OCI-LY1 (cell line): Measurements from ENCODE around the gene FAXC.

Source experiments
- H2AFZ ChIP-seq: fragments of 200-600 bp; sonication (generic), shearing (Covaris generic); 2 replicates; pipeline ENCODE4 v1.6.0; 2014; ENCODE audit warnings: antibody characterized with exemption, mild to moderate bottlenecking, low read length
- H3F3A ChIP-seq: fragments of 200-600 bp; sonication (generic), shearing (Covaris generic); 2 replicates; pipeline ENCODE4 v1.6.0; 2014; ENCODE audit warnings: mild to moderate bottlenecking, antibody characterized with exemption, low read length, moderate library complexity; ENCODE audit not compliant: insufficient read depth
- H3K27ac ChIP-seq: fragments of 200-600 bp; sonication (generic); 2 replicates; pipeline ENCODE4 v1.5.1; 2014; ENCODE audit warnings: low read length, mixed run types, mild to moderate bottlenecking, low read depth; ENCODE audit not compliant: poor library complexity, severe bottlenecking
- H3K27me3 ChIP-seq: fragments of 200-600 bp; sonication (generic); 2 replicates; pipeline ENCODE4 v1.6.0; 2014; ENCODE audit warnings: antibody characterized with exemption, mild to moderate bottlenecking, low read length, moderate library complexity; ENCODE audit not compliant: insufficient read depth
- H3K36me3 ChIP-seq: fragments of 200-600 bp; sonication (generic); 2 replicates; pipeline ENCODE4 v1.6.1; 2014; ENCODE audit warnings: mild to moderate bottlenecking, antibody characterized with exemption, low read length, moderate library complexity, mixed read lengths; ENCODE audit not compliant: insufficient read depth
- H3K4me1 ChIP-seq: fragments of 200-600 bp; sonication (generic); 2 replicates; pipeline ENCODE4 v1.5.1; 2014; ENCODE audit warnings: mild to moderate bottlenecking, low read length, moderate library complexity; ENCODE audit not compliant: insufficient read depth, severe bottlenecking
- H3K4me2 ChIP-seq: fragments of 200-600 bp; sonication (generic), shearing (Covaris generic); 2 replicates; pipeline ENCODE4 v1.6.1; 2014; ENCODE audit warnings: low read length
- H3K4me3 ChIP-seq: fragments of 200-600 bp; sonication (generic); 2 replicates; pipeline ENCODE4 v1.5.1; 2014; ENCODE audit warnings: low read length, low read depth, mild to moderate bottlenecking, mixed read lengths; ENCODE audit not compliant: poor library complexity, severe bottlenecking
- H3K79me2 ChIP-seq: fragments of 200-600 bp; shearing (Covaris generic); 2 replicates; pipeline ENCODE4 v1.6.1; 2016; ENCODE audit warnings: mixed run types, low read length, mixed read lengths; ENCODE audit not compliant: insufficient read depth
- H3K9ac ChIP-seq: fragments of 200-600 bp; sonication (generic), shearing (Covaris generic); 2 replicates; pipeline ENCODE4 v1.6.1; 2014; ENCODE audit warnings: mild to moderate bottlenecking, low read length, mixed read lengths
- H3K9me2 ChIP-seq: fragments of 200-600 bp; sonication (generic), shearing (Covaris generic); 2 replicates; pipeline ENCODE4 v1.6.1; 2014; ENCODE audit warnings: low read depth, mild to moderate bottlenecking, low read length, mixed read lengths
- H3K9me3 ChIP-seq: fragments of 200-600 bp; shearing (Covaris generic); 2 replicates; pipeline ENCODE4 v1.6.1; 2014; ENCODE audit warnings: low read length, mixed read lengths
- H4K20me1 ChIP-seq: fragments of 200-600 bp; sonication (generic), shearing (Covaris generic); 2 replicates; pipeline ENCODE4 v1.6.0; 2016; ENCODE audit warnings: mild to moderate bottlenecking, low read length; ENCODE audit not compliant: insufficient read depth
- EZH2 ChIP-seq: fragments of 200-600 bp; sonication (generic), shearing (Covaris generic); IDR thresholded peaks from 2 replicates; pipeline ENCODE4 v1.8.0; 2017; ENCODE audit warnings: borderline replicate concordance, mixed run types, mild to moderate bottlenecking, antibody characterized with exemption, low read length, moderate library complexity, mixed read lengths
- TF ChIP-seq, protein P1 (sequence below): fragments of 200-600 bp; sonication (generic), shearing (Covaris generic); IDR thresholded peaks from 2 replicates; pipeline ENCODE4 v1.5.1; 2017; ENCODE audit warnings: mild to moderate bottlenecking, antibody characterized with exemption, low read length, moderate library complexity, mixed read lengths

Gene FAXC

DNA sequence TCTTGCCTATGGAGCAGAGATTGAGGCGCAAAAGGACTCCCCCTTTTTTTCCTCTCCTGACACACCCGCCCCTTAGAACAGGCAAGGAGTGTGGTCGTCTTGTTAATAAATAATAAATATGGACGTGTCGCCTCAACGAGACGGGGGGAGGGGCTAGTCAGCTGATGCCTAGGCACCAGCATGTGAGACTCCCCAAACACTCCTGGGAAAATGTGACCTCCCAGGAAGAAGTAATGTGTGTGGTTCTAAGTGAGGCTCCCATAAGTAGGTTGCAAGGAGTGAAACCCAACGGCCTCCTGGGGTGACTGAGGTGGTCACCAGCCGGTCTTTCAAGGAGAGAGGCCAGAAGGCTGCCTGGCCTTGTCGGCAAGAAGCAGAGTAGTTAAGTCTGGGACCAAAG is 1.1 kb upstream of the FAXC start:
- Histone ChIP-seq H3K4me2 (no peak overlapping the region), H3K27ac (no peak overlapping the region)

DNA sequence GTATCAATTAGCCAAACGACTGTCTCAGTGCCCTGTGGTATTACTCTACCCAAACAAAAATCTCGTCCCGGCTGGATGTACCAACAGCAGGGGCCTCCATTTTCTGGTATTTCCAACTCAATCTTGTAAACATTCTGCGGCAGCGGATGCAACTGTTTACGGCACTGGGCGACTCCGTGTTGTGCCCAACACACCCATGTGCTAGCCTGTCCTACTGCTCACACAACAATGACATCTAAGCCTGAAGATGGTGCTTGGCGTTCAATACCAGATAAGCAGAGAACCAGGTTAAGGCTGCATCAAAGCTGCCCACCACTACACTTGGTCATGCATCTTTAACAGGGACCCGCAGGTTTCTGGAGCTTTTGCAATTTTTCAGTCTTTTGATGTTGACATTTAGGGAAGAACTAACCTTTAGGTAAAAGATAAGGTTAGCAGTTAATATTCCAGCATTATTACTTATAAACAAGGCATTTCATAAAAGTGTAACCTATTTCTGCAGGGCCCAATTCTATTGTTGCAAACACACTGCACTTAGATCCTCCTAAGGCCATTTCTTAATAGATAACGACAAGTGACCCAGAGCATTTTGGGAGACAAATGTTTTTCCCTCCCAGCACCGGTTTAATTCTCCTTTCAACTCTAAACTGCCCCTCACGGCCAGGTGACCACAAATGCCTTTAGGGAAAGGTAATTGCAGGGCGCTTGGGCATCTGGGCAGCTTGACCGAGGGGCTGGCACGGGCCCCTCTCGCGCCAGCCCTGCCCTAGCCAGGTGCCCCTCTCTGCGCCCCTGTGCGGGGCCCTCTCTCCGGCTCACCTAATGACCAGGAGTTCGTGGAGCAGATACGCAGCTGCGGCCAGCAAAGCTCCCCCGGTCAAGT is 945 bp downstream of the FAXC start:
- Histone ChIP-seq H3K36me3 (no peaks in the 10 kb centered on the region), H3K4me1 (peaks cover 3% of the 10 kb centered on the region), H3K9ac (no peak overlapping the region), H4K20me1 (no peaks in the 10 kb centered on the region), H3K27me3 (no peaks in the 10 kb centered on the region), H3K79me2 (no peaks in the 10 kb centered on the region), H3K9me2 (no peaks in the 10 kb centered on the region), H3K4me2 (no peak overlapping the region; the same call in 1 of the 2 replicates), H2AFZ (no peak overlapping the region), H3K4me3 (no peak overlapping the region), H3F3A (no peaks in the 10 kb centered on the region), H3K27ac (no peak overlapping the region), H3K9me3 (no peaks in the 10 kb centered on the region)
- TF ChIP-seq, protein P1, sequence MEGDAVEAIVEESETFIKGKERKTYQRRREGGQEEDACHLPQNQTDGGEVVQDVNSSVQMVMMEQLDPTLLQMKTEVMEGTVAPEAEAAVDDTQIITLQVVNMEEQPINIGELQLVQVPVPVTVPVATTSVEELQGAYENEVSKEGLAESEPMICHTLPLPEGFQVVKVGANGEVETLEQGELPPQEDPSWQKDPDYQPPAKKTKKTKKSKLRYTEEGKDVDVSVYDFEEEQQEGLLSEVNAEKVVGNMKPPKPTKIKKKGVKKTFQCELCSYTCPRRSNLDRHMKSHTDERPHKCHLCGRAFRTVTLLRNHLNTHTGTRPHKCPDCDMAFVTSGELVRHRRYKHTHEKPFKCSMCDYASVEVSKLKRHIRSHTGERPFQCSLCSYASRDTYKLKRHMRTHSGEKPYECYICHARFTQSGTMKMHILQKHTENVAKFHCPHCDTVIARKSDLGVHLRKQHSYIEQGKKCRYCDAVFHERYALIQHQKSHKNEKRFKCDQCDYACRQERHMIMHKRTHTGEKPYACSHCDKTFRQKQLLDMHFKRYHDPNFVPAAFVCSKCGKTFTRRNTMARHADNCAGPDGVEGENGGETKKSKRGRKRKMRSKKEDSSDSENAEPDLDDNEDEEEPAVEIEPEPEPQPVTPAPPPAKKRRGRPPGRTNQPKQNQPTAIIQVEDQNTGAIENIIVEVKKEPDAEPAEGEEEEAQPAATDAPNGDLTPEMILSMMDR, result no peak
- no peak for TF ChIP-seq EZH2

More for the DNA sequence above, 1.1 kb upstream of the FAXC start:
- Histone ChIP-seq H3K36me3 (no peaks in the 10 kb centered on the region), H3K4me3 (no peak overlapping the region), H3K9ac (no peak overlapping the region), H3K27me3 (no peaks in the 10 kb centered on the region), H3K9me3 (no peaks in the 10 kb centered on the region), H3K9me2 (no peaks in the 10 kb centered on the region), H4K20me1 (no peaks in the 10 kb centered on the region), H3K79me2 (no peaks in the 10 kb centered on the region), H3F3A (no peaks in the 10 kb centered on the region), H3K4me1 (peaks cover 3% of the 10 kb centered on the region), H2AFZ (no peak overlapping the region)
- TF ChIP-seq EZH2, result no peak
- TF ChIP-seq, protein P1, result no peak

DNA sequence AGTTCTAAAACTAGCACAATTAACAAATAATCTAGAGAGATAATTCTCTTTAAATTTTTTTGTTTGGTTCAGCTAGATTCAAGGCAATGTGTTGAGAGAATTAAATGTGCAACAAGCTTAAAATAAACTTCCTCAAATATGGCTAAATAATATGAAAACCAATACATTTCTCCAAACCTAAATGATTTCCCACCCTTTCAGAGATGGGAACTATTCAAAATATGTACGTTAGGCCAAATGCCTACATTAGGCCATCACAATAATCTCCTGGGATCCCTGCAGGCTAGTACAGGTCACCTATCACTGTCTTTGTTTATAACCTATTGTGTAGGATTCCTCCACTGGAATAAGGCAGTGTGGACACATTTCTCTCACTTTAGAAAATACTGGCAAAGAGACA is 1.7 kb downstream of the FAXC start:
- Histone ChIP-seq H3F3A (no peaks in the 10 kb centered on the region), H3K79me2 (no peaks in the 10 kb centered on the region), H3K9me3 (no peaks in the 10 kb centered on the region), H3K27me3 (no peaks in the 10 kb centered on the region), H3K27ac (no peak overlapping the region), H3K4me2 (no peak overlapping the region), H3K4me1 (peaks cover 3% of the 10 kb centered on the region), H3K9me2 (no peaks in the 10 kb centered on the region), H3K36me3 (no peaks in the 10 kb centered on the region), H3K9ac (no peak overlapping the region), H3K4me3 (no peak overlapping the region), H2AFZ (no peak overlapping the region), H4K20me1 (no peaks in the 10 kb centered on the region)
- no peak for TF ChIP-seq EZH2
- TF ChIP-seq, protein P1, result no peak
